Measurements from ENCODE around the gene EIF4E1B.
A peak's percentile ranks its signal among the peaks of the same experiment; 100 is the strongest.

The EIF4E1B gene

GRCh38 chr5:176650354-176650884 is 19.9 kb downstream of the EIF4E1B start:
- Mint-ChIP-seq H3K36me3 (ENCODE audit: low read depth) (peaks cover 26% of the 10 kb centered on the region), H3K27me3 (no peaks in the 10 kb centered on the region), H3K9me3 (no peaks in the 10 kb centered on the region), H3K4me1 (ENCODE audit: low read depth) (peaks cover 52% of the 10 kb centered on the region), H3K4me3 (no peak overlapping the region), H3K27ac (no peak overlapping the region)
- intact Hi-C loops (cut with micrococcal nuclease), result no loop called here

DNA sequence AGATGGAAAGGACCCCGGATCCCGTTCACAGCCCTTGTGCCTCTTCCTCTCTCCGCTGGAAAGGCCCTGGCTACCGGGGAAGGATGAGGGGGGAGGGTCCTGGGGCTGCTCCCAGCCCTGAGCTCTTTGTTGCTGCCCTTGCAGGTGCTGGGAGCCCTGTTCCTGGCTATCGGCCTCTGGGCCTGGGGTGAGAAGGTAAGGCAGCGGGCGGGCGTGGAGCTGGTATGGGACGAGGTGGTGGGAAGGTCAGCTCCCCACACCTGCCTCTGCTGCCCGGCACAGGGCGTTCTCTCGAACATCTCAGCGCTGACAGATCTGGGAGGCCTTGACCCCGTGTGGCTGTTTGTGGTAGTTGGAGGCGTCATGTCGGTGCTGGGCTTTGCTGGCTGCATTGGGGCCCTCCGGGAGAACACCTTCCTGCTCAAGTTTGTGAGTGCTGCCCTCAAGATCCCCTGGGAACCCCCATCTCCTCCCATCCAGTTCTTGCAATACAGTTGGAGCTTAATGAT is 21.1 kb downstream of the EIF4E1B start:
- H3K9me3 Mint-ChIP-seq, result no peaks in the 10 kb centered on the region
- no peak overlapping the region for H3K4me3 Mint-ChIP-seq
- peaks cover 37% of the 10 kb centered on the region for H3K36me3 Mint-ChIP-seq (ENCODE audit: low read depth)
- H3K27me3 Mint-ChIP-seq, result no peaks in the 10 kb centered on the region
- H3K4me1 Mint-ChIP-seq (ENCODE audit: low read depth), result peaks cover 46% of the 10 kb centered on the region
- no peak overlapping the region for H3K27ac Mint-ChIP-seq
- intact Hi-C loops (cut with micrococcal nuclease), result no loop called here

DNA sequence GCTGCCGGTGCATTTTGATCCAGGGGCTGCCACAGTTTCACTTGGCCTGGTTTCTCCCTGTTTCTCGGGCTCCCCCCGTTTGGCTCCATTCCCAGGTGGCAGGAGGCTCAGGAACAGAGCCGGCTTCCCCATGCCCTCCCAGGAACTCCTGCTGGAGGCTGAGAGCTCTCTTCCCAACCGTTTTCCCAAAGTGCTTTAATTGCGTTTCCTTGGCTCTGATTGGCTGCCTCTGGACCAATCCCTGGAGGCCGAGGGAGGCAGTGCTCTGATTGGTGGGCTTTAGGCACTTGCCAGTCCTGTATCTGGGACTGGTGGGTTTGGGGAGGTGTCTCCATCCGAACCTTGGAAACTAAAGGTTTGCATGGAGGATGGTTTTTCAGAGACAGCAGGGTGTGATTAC is 21.7 kb downstream of the EIF4E1B start:
- intact Hi-C loops (cut with micrococcal nuclease), result no loop called here
- Mint-ChIP-seq H3K4me1 (ENCODE audit: low read depth) (peaks cover 41% of the 10 kb centered on the region), H3K4me3 (no peak overlapping the region), H3K27ac (no peak overlapping the region), H3K9me3 (no peaks in the 10 kb centered on the region), H3K36me3 (ENCODE audit: low read depth) (peaks cover 43% of the 10 kb centered on the region), H3K27me3 (no peaks in the 10 kb centered on the region)

DNA sequence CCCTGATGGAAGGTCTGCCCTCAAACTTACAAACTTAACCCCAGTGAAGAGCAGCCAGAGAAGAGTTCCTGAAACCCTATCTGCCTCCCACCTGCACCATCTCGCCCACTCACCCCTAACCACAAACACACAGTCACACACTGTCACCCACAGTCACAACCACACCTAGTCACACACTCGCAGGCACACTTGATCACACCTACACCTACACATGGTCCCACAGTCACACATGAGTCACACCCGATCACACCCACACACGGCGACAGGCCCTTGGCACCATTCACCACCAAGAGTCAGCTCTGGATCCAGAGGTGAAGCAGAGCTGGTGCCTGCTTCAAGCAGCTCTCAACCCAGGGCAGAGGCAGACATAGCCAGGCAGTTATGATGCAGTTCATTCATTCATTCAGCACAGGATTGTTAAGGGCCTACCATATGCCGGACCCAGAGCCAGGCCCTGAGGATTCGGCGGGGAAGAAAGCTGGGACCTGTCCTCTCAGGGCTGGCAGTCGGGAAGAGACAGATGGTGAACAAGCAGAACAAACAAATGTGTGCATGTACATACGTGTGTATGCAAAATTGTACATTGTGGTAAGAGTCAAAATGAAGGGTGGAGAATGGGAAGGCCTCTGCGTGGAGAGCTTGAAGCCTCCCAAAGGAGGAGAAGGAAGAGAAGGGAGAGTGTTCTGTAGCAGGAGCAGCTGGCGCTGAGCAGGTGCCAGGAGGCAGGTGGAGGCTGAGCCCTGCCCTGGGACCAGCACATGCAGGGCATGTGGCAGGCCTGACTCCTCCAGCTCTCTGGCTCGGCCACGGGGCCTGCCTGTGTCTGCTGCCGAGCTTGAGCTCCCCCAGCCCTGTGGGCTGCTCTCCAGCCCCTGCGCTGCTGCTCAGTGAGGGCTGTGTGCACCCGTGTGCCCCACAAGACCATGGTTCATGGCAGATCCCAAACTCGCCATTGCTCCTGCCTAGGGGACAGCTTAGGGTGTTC is 23.2 kb downstream of the EIF4E1B start:
- H3K27me3 Mint-ChIP-seq, result peaks cover 2% of the 10 kb centered on the region
- intact Hi-C loops (cut with micrococcal nuclease), result no loop called here
- H3K4me1 Mint-ChIP-seq (ENCODE audit: low read depth), result peaks cover 45% of the 10 kb centered on the region
- peak overlapping the region; percentile 3 for H3K27ac Mint-ChIP-seq
- no peak overlapping the region for H3K4me3 Mint-ChIP-seq
- peaks cover 49% of the 10 kb centered on the region for H3K36me3 Mint-ChIP-seq (ENCODE audit: low read depth)
- H3K9me3 Mint-ChIP-seq, result no peaks in the 10 kb centered on the region

DNA sequence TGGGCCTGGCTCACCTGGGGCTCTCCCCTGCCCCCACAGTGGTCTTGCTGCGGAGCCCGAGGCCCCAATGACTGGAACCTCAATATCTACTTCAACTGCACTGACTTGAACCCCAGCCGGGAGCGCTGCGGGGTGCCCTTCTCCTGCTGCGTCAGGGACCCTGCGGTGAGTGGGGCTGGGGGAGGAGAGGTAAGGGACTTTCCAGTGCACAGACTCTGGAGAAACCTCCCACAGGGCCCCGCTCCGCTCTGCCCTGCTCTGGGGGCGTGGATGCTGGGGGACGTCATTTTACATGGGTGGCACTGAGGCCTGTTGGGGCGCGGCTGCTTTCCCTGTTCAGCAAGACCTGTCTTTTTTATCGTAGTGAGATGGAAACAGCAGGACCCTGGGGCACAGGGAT is 24.4 kb downstream of the EIF4E1B start:
- Mint-ChIP-seq H3K4me1 (ENCODE audit: low read depth) (peaks cover 49% of the 10 kb centered on the region), H3K36me3 (ENCODE audit: low read depth) (peaks cover 49% of the 10 kb centered on the region), H3K4me3 (no peak overlapping the region), H3K9me3 (no peaks in the 10 kb centered on the region), H3K27me3 (peaks cover 10% of the 10 kb centered on the region), H3K27ac (no peak overlapping the region)
- intact Hi-C loops (cut with micrococcal nuclease), result loop anchor here (5.0 kb wide), 1 partner anchor 457 kb away; no protein-coding TSS in a partner anchor

GRCh38 chr5:176656467-176656990 is 26.1 kb downstream of the EIF4E1B start:
- intact Hi-C loops (cut with micrococcal nuclease), result loop anchor here (5.0 kb wide), 1 partner anchor 456 kb away; no protein-coding TSS in a partner anchor
- Mint-ChIP-seq H3K4me3 (no peak overlapping the region), H3K4me1 (ENCODE audit: low read depth) (peaks cover 41% of the 10 kb centered on the region), H3K9me3 (no peaks in the 10 kb centered on the region), H3K27me3 (peaks cover 15% of the 10 kb centered on the region), H3K36me3 (ENCODE audit: low read depth) (peaks cover 49% of the 10 kb centered on the region), H3K27ac (no peak overlapping the region)

DNA sequence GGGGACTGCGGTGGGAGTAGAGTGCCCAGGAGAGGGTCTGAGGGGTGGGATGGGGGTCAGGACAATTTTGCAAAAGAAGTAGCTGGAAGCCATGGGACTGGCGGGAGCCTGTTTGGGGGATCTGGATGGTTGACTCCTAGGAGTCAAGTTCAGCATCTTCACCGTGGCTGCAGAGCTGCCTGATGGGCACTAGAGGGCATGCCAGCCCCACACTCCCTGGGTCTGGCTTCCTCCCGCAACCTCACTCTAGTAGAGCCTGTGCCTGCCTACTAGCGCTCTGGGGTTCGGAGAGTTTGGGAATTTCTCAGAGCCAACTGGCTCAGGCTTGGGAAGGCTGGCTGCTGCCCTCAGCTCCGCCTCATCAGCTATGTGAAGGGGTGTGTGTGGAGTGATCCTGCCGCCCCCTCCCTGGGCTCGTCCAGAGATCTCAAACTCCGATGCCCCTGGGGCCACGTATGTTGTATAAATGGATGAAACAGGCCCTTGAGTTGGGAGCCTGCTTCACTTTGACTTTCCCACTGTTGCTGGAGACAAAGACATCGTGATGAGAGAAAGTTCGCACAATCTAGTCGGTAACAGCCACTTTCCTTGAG is 27.6 kb downstream of the EIF4E1B start:
- H3K4me1 Mint-ChIP-seq (ENCODE audit: low read depth), result peaks cover 31% of the 10 kb centered on the region
- H3K4me3 Mint-ChIP-seq, result no peak overlapping the region
- H3K36me3 Mint-ChIP-seq (ENCODE audit: low read depth), result peaks cover 44% of the 10 kb centered on the region
- no peaks in the 10 kb centered on the region for H3K9me3 Mint-ChIP-seq
- H3K27ac Mint-ChIP-seq, result no peak overlapping the region
- H3K27me3 Mint-ChIP-seq, result peaks cover 23% of the 10 kb centered on the region
- intact Hi-C loops (cut with micrococcal nuclease), result loop anchor here (5.0 kb wide), 1 partner anchor 454 kb away; no protein-coding TSS in a partner anchor

DNA sequence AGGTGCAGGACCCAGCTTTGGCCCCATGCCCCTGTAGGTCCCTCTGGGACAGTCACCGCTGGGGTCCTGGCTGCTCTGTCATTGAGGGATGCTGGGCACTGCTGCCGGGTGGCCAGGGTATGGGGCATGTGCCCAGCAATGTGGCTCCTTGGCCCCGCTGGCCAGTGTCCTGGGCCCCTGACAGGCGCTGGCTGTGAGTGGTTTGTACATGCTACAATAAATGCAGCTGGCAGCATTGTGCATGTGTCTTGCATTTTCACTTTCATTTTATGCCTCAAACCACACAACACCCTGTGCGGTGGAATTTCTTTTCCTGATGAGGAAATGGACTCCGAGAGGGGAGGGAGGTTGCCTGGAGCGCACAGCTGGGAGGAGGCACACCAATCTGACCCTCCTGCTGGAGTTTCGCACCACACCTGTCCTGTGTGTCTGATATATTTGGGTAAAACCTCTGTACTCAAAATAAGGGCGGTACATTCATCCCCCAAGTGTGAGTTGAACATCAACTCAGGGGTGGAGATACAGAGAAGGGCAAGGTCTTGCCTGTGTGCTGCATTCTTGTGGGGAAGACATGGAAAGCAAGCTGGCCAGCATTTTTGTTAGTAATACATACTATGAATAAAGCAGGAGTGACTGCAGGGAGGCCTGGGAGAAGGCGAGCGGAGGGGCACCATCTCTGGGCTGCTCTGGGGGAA is 28.5 kb downstream of the EIF4E1B start:
- Mint-ChIP-seq H3K4me3 (peak overlapping the region; percentile 54), H3K27ac (peak overlapping the region; percentile 8), H3K27me3 (peaks cover 31% of the 10 kb centered on the region), H3K36me3 (ENCODE audit: low read depth) (peaks cover 35% of the 10 kb centered on the region), H3K9me3 (no peaks in the 10 kb centered on the region), H3K4me1 (ENCODE audit: low read depth) (peaks cover 23% of the 10 kb centered on the region)
- intact Hi-C loops (cut with micrococcal nuclease), result loop anchor here (5.0 kb wide), 1 partner anchor 453 kb away; no protein-coding TSS in a partner anchor

GRCh38 chr5:176659512-176659839 is 29.0 kb downstream of the EIF4E1B start:
- intact Hi-C loops (cut with micrococcal nuclease), result loop anchor here (5.0 kb wide), 1 partner anchor 453 kb away; no protein-coding TSS in a partner anchor
- H3K27me3 Mint-ChIP-seq, result peaks cover 37% of the 10 kb centered on the region
- no peak overlapping the region for H3K27ac Mint-ChIP-seq
- peaks cover 33% of the 10 kb centered on the region for H3K36me3 Mint-ChIP-seq (ENCODE audit: low read depth)
- H3K9me3 Mint-ChIP-seq, result no peaks in the 10 kb centered on the region
- peaks cover 23% of the 10 kb centered on the region for H3K4me1 Mint-ChIP-seq (ENCODE audit: low read depth)
- no peak overlapping the region for H3K4me3 Mint-ChIP-seq

DNA sequence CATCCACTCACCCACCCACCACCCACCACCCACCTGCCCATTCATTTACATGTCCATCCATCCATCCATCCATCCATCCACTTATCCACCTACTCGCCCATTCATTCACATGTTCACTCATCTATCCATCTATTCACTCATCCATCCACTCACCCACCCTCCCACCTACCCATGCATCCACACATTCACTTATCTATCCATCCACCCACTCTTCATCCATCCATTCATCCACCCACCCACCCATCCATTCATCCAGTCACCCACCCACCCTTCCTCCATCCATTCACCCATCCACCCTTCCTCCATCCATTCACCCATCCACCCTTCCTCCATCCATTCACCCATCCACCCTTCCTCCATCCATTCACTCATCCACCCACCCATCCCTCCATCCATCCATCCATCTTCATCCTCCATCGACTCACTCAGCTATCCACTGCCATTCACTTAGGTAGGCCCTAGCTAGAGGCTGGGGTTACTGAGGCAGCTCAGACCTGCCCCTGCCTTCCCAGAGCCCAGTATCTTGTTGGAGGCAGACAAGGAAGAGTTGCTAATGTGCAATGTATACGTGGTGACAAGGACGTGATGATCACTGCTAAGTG is 29.5 kb downstream of the EIF4E1B start:
- Mint-ChIP-seq H3K27me3 (peaks cover 40% of the 10 kb centered on the region), H3K4me3 (no peak overlapping the region), H3K27ac (no peak overlapping the region), H3K36me3 (ENCODE audit: low read depth) (peaks cover 28% of the 10 kb centered on the region), H3K4me1 (ENCODE audit: low read depth) (peaks cover 23% of the 10 kb centered on the region), H3K9me3 (no peaks in the 10 kb centered on the region)
- intact Hi-C loops (cut with micrococcal nuclease), result loop anchor here (2.0 to 5.0 kb wide), 2 partner anchors 299 to 452 kb away; no protein-coding TSS in a partner anchor

DNA sequence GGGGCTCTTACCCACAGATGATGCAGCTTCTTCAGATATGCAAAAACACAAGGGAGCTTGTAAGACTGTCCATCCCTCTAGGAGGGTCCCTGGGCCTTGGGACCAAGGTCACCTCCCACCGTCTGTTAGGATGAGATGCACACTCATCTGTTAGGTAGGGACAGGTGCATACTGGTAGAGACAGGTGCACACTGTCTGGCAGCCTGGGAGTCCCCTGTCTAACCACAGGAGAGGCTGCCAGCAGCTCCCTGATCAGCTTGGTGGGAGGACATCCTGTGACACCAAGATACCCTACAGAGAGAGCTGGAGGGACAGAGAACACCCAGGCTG is 30.0 kb downstream of the EIF4E1B start:
- Mint-ChIP-seq H3K27ac (no peak overlapping the region), H3K9me3 (no peaks in the 10 kb centered on the region), H3K4me1 (ENCODE audit: low read depth) (peaks cover 23% of the 10 kb centered on the region), H3K4me3 (no peak overlapping the region), H3K27me3 (peaks cover 45% of the 10 kb centered on the region), H3K36me3 (ENCODE audit: low read depth) (peaks cover 23% of the 10 kb centered on the region)
- intact Hi-C loops (cut with micrococcal nuclease), result loop anchor here (2.0 kb wide), 1 partner anchor 298 kb away; no protein-coding TSS in a partner anchor

GRCh38 chr5:176660860-176661641 is 30.6 kb downstream of the EIF4E1B start:
- Mint-ChIP-seq H3K9me3 (no peaks in the 10 kb centered on the region), H3K27me3 (peaks cover 47% of the 10 kb centered on the region), H3K4me3 (no peak overlapping the region), H3K36me3 (ENCODE audit: low read depth) (peaks cover 18% of the 10 kb centered on the region), H3K27ac (no peak overlapping the region), H3K4me1 (ENCODE audit: low read depth) (peaks cover 23% of the 10 kb centered on the region)
- intact Hi-C loops (cut with micrococcal nuclease), result loop anchor here (2.0 kb wide), 1 partner anchor 298 kb away; no protein-coding TSS in a partner anchor
